NCI-H226 (cell line): ENCODE results near the gene CELA2A.
A peak's percentile ranks its signal among the peaks of the same experiment; 100 is the strongest.
"Not testable (repeated sequence)": the region's sequence is repeated elsewhere in the genome, so short reads cannot be mapped to it uniquely, and the experiment has no call there.

ENCODE experiments used
- DNase-seq: peaks from one replicate; pipeline ENCODE4 v3.0.0-alpha.2; 2015

The CELA2A gene

DNA sequence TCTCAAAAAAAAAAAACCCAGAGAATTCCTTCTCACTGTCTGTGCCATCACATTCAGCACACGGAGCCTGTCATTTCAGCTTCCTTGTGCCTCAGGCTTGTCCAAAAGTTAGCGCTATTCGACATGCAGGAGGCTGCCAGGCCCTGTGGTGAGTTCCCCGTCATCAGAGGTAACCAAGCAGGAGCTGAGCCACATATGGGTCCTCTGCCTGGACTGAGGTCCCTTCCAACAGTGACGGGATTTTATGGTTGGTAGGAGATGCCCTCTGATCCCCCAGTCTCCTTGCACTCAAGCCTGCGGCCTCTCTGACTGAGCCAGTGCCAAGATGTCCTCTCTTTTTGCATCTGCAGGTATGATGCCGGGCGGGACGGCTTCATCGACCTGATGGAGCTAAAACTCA lies 31.0 kb upstream of the CELA2A start:
- no peak for DNase-seq

DNA sequence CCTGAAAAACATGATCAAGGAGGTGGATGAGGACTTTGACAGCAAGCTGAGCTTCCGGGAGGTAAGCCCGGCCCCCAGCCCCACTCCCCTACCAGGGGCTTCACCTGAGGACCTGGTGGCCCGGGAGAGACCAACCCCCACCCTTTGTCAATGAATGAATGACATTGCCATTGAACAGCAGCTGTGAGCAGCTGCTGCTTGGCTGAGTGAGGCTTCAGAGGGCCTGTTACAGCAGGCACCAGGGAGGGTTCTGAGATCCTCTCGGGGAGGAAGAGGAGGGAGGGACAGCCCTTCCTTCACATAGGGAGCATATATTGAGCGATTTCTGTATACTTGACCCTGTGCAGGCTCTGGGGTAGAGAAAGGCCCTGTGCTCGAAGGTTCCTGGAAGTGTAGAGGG lies 30.6 kb upstream of the CELA2A start:
- DNase-seq: no peak

DNA sequence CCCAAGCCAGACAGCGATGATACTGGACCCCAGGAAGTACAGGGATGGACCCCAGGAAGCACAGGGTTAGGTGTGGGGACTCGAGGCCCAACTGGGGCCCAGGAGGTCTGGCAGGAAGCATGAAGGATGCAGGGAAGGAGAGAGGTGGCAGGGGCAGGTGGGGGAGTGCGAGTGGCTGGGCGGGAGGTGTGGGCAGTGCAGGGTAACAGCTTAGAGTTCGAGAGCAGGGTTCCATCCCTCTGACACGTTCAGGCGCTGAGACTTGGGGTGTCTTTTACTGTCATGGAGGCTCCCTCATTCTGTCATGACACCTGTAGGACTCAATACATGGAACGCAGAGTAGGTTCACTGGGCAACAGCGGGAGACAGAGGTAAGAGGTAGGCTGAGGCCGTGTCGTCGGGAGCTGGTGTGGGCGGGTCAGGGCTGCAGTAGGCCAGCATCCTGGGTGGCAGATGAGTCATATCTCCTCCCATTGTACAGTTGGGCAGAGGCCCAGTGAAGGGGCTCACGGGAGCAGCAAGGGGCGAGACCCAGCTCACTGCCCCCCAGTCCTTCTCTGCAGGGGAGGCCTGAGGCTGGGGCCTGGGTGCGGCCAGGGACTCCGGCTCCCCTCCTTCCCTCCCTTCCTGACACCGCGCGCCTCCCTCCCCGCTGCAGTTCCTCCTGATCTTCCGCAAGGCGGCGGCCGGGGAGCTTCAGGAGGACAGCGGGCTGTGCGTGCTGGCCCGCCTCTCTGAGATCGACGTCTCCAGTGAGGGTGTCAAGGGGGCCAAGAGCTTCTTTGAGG lies 29.8 kb upstream of the CELA2A start:
- peak; percentile 82 for DNase-seq

DNA sequence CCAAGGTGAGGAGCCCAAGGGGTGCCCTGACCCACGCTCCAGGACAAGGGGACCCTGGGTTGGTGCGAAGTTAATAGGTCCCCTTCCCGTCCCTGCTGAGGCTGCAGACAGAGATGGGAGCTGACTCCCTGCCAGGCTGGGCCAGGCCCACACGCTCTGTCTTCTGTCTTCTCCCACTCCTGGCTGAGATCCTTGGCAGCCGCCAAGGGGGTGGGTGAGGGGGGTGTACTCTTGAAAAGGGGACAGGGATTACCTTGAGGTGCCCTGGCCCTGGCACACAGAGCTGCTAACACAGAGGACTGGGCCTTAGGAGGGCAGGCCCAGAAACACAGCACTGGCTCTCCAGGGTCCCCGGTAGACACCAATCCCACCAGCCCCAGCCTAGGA lies 29.3 kb upstream of the CELA2A start:
- no peak for DNase-seq

DNA sequence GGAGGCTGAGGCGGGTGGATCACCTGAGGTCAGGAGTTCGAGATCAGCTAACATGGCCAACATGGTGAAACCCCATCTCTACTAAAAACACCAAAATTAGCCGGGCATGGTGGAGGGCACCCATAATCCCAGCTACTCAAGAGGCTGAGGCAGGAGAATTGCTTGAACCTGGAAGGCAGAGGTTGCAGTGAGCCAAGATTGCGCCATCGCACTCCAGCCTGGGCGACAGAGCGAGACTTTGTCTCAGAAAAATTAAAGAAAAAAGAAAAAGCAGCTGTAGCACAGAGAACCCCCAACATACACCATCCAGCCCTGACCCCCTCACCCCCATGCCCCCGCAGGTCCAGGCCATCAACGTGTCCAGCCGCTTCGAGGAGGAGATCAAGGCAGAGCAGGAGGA lies 28.3 kb upstream of the CELA2A start:
- DNase-seq: not testable (repeated sequence)

DNA sequence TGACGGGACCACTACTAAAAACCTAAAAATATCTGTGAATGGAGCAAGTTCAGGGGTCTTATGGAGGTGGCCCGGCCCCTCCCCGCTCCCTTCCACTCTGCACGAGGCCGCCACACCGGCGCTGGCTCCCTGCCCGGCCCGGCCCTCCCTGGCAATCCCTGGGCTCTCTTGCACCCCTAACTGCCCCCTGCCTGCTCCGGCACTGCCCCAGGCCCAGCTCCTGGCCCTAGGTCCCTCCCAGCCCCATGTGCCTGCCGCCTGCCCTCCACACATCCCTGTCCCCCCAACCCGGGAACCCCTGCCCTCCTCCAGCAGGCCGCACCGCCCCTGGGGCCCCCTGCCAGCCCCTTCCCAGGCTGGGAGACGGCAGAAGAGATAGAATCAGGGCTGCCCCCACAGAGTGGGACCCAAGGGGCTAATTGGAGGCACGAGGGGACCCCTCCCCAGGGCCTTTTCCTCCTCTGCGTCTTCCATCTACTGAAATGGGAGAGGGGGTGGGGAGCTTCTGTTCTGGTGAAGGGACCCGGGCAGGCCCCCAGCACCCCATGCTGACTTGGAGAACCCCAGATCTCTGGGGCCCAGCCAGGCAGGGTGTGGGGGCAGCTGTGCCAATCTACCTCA lies 27.6 kb upstream of the CELA2A start:
- DNase-seq: no peak

DNA sequence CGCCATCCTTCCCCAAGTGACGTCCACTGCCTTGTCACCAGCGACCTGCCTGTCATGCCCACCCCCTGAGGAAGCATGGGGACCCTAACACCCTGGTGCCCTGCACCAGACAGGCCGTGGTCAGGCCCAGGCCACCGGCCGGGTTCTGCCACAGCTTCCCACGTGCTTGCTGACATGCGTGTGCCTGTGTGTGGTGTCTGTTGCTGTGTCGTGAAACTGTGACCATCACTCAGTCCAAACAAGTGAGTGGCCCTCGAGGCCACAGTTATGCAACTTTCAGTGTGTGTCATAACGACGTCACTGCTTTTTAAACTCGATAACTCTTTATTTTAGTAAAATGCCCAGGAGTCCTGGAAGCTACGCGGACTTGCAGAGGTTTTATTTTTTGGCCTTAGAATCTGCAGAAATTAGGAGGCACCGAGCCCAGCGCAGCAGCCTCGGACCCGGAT lies 26.8 kb upstream of the CELA2A start:
- no peak for DNase-seq

DNA sequence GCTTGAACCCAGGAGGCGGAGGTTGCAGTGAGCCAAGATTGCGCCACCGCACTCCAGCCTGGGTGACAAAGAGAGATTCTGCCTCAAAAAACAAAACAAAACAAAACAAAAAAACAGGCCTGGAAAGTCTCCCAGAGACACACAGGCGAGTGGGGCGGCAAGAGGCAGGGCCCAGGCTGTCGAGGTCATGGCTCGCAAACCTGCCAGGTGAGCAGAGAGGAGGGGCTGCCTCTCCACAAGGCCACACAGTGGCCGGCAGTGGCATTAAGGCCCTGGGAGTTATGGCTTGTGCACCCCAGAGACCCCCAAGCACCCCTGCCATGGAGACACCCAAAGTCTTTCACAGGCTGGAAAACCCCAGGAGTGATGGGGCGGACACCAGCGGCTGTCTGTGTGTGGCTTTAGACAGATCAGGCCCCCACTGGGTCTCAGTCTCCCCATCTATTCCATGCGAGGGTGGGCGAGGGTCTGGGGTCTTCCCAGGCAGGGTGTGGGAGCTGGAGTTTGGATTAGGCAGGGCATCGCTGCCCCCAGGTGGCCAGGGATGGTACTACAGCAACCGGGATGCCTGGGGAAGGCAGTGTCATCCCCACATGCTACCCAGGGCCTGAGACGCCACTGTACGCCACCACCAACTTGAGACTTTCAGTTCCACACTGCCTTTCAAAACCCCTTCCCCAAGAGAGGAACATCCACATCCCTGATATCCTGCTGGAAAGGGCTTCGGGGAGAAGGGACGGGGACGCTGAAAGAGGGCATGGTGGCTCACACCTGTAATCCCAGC lies 25.6 kb upstream of the CELA2A start:
- DNase-seq: peak; percentile 16

DNA sequence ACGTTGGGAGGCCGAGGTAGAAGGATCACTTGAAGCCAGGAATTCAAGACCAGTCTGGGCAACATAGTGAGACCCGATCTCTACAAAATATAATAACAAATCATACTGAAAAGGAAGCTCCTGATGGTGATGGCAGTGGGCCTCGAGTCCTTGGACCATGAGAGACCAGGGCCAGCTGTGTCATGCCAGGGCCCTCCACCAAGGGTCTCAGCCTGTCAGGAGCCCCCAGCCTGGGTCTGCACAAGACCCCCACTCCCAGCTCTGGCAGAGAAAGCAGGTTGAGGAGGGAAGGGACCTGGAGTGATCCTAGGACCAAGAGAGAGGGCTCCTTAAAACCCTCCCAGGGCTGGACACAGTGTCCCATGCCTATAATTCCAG lies 25.0 kb upstream of the CELA2A start:
- DNase-seq: peak; percentile 1

DNA sequence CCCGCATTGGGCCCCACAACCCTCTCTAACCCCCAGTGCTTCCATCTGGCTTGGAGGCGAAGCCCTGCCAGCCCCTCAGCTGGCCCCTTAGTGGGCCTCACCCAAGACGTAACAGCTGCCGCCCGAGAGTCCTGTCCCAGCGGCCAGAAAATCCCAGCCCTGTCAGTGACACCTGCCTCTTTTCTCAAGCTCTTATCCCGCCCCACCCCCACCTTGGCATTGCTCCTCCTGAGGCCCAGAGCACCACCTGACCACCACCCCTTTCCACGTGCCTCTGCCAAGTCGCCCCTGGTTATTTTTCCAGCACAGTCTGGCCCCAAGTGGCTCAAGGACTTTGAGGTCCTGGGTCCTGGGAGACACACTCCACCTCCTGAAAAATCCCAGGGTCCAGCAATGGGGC lies 24.2 kb upstream of the CELA2A start:
- no peak for DNase-seq

DNA sequence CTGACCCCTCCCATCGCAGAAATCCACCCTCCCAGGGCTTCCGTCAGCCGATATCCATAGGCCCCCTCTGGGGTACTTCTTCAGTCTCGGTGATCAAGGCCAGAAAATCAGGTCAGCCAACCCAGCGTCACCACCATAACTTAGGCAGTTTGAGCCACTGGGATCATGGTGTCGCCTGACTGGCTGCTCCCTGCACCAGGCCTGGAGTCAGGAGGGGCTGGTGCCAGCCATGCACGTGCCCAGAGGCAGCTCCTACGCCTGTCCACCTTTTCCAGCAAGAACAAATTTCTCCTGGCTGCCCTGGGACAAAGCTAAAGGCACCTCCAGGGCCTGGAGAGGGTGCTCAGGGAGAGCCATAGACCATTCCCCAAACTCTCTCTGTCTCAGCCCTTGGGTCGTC lies 23.1 kb upstream of the CELA2A start:
- no peak for DNase-seq

DNA sequence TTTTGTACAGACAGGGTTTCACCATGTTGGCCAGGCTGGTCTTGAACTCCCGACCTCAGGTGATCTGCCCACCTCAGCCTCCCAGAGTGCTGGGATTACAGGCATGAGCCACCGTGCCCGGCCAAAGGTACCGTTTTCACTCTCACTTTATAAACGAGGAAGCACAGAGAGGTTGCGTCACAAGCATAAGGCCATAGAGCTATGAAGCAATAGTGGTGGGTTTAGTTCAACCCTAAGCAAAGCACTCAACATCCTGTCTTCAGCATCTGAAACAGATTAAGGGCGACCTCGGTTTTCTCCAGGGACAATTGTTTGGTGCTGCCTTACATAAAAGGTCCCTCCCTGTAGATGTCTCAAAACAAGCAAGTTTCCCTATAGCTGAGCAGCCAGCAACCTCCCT lies 21.8 kb upstream of the CELA2A start:
- DNase-seq: not testable (repeated sequence)

DNA sequence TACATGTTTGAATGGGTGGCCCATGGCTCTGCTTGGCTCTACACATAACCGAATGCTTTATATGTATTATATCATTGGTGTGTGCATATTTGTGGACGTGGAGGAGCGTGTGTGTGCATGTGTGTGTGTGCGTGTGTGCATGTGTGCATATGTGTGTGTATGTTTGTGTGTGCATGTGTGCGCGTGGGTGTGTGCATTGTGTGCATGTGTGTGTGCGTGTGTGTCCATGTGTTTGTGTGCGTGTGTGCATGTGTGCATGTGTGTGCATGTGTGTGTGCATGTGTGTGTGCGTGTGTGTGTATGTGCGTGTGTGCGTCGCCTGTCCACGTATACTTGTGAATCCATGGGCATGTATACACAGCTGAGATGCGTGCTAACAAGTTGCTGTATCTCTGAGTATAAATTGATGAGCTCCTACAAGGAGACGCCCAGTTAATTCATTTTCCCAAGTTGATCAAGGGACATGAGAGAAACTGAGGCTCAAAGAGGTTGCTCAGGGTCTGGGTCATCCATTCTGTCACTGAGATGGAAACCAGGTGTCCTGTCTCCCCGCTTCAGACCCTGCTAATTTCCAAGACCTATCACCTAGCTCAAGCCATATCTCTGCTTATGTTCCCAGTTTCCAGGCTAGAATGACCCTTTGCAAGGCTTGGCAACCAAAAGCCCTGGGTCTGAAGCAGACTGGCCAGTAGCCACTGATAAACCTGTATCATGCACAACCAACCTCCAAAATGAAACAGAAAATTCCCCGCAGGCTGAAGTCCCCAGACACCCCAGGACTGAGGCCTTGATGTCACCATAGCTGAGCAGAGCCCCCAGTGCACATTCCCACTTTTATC lies 21.1 kb upstream of the CELA2A start:
- no peak for DNase-seq

DNA sequence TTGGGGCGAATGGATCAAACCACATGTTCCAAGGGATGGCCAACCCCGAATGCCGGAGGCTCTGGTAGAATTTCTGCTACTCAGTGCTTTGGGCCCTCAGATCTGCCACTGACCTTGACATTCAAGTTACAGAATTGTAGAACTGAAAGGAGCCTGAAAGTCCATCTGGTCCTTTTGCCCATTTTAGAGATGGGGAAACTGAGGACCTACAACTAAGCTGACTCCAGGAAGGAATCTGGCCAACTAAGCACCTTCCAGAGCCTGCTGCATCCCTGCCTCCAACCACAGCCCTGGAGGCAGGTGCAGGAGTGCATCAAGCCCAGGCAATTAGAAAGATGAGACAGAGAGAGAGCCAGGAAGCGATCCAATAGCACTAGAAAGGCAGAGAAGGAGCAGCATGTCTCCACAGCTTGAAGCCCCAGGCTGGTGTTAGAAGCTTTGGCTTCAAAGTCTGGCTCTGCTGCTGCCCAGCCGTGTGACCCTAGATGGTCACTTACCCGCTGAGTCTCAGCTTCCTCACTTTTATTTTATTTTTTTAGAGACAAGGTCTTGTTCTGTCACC lies 19.6 kb upstream of the CELA2A start:
- no peak for DNase-seq

DNA sequence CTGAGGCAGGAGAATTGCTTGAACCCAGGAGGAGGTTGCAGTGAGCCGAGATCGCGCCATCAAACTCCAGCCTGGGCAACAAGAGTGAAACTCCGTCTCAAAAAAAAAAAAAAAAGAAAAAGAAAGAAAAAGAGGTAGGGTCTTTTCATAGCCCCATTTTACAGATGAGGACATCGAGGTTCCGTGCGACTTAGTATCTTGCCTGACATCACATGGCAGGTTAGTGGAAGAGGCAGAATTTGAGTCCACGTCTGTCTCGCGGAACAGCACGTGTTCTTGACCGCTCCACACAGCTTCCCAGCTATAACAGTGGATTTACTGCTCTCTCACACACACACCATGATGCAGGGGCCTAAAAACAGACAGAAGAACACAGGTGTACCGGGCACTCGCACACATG lies 17.2 kb upstream of the CELA2A start:
- DNase-seq: no peak

DNA sequence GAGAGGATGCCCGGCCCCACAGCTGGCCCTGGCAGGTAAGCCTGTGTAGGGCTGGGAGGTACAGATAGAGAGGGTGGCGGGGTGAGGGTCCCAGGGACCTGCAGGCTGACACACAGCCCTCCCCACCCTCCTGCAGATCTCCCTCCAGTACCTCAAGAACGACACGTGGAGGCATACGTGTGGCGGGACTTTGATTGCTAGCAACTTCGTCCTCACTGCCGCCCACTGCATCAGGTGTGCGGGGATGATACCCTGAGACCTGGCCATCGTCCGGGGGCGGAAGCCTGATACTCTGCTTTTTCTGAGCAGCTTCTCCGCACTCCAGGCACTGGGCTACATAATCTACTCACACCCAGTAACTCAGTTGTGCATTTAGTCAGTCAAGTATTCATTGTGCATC lies 16.2 kb upstream of the CELA2A start:
- DNase-seq: no peak

DNA sequence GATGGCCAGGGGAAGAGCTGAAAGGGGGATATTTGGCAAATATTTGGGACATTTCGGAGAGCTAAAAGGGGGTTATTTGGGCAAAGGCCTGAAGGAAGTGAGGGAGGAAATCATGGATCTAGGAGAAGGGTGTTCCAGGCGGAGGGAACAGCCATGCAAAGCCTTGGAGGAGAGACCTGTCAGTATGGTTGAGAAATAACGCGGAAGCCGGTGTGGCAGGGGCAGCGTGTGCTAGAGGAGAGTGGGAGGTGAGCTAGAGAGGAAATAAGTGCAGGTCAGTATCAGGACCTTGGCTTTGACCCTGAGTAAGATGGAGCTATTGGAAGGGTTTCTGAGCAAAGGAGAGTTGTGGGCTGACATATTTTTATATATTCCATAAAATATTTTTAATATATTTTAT lies 15.3 kb upstream of the CELA2A start:
- DNase-seq: no peak

DNA sequence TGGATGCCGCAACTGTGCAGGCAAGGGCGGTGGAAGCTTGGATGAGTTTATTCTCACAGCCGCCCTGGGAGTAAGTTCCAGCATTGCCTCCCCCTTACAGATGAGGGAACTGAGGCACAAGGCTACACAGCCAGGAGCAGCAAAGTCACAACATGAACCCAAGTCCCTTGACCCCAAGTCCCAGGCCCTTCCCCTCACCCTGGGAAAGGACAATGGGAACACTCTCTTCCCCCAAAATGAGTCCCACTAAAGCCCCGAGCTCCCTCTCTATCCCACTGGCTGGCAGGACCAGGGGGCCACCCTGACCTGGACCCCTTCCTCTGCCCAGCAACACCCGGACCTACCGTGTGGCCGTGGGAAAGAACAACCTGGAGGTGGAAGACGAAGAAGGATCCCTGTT lies 14.4 kb upstream of the CELA2A start:
- no peak for DNase-seq

DNA sequence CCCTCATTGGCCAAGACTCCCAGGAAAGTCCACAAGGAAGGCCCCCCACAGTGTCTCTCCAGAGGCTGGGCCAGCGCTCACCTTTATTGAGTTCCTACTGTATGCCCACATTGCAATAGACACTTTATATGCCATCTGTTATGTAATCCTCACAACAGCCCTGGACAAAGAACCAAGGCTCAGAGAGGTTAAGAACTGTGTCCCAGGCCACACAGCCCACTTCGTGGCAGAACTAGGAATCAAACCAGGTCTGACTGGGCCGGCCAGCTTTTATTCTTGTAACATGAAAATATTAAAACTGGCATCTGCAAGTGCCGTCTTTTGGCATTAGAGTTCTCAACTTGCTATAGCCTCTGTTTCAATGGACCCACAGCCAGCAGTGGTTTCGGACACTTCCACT lies 13.8 kb upstream of the CELA2A start:
- DNase-seq: no peak

DNA sequence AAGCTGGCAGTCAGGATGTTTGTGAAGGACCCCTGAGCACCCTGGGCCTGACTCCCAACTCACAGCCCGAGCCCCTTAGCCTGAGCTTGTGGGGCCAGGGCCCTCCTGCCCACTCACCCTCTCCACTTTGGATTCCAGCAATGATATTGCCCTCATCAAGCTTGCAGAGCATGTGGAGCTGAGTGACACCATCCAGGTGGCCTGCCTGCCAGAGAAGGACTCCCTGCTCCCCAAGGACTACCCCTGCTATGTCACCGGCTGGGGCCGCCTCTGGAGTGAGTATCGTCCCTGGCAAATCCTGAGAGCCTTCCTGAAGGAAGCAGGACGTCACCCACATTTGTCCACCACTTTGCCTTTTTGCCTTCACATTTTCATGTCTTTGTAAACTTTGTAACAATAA lies 13.3 kb upstream of the CELA2A start:
- no peak for DNase-seq

DNA sequence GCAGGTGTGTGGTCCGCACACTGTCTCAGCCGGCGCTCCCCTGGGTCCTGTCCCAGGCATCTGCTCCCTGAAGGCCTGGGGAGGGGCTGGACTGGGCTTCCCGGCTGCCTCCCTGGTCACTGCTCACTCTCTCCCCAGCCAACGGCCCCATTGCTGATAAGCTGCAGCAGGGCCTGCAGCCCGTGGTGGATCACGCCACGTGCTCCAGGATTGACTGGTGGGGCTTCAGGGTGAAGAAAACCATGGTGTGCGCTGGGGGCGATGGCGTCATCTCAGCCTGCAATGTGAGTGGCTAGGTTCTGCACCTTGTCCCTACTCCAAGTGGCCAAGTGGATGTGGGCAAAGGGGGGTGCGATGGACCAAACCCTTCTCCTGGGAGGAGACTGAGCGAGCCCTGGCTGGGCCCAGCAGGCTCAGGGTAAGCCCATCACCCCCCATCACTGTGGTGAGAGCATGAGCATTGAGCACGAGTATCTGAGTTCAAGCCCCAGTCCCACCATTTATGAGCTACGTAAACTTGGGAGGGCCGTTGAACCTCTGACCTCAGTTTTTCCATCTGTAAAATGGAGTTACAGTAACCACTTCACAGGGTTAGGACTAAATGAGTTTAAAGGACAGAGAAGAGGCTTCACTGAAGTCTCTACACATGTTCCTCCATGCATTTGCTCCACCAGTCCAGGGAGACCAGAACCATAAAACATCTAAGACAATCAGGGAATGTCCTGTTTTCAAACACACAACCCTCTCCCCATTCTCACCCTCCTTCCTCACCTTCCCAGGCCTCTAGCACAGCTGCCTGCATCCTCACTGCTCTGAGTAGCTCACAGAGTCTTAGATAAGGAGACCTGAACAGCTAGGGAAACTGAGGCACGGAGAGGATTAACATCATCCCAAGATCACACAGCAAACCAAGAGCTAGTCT lies 11.8 kb upstream of the CELA2A start:
- no peak for DNase-seq
